ENCODE data around the gene ALG9. TPM values are rescaled to one million over a fixed set of nuclear protein-coding genes. Genes with fewer than 3 reads are reported as not detected.

Gene ALG9
- total RNA-seq, 2 donors from 2014 or later: 24.9 to 26.5 TPM

GRCh38 chr11:111759778-111760407 is 111.5 kb downstream of the ALG9 start:
- Histone ChIP-seq H3K4me1 (replicated peaks) (no peaks in the 10 kb centered on the region), H3K27me3 (replicated peaks; ENCODE audit: insufficient read depth) (no peaks in the 10 kb centered on the region), H3K4me3 (no peak overlapping the region), H3K9me3 (no peaks in the 10 kb centered on the region), H3K27ac (no peak overlapping the region), H3K36me3 (no peaks in the 10 kb centered on the region)
- intact Hi-C loops (cut with DNase I): no loop called here
- DNase-seq (ENCODE audit: low spot score): no peak
- no peak for TF ChIP-seq CTCF (IDR thresholded peaks at IDR 0.05)
- TF ChIP-seq POLR2AphosphoS5 (IDR thresholded peaks at IDR 0.05): no peak
- TF ChIP-seq POLR2A (IDR thresholded peaks at IDR 0.05): no peak
- 90% methylated on average over 5 of the region's 5 CpGs for WGBS

- DNase-seq (ENCODE audit: low spot score): no peak
- Histone ChIP-seq H3K4me1 (replicated peaks) (no peaks in the 10 kb centered on the region), H3K27me3 (replicated peaks; ENCODE audit: insufficient read depth) (no peaks in the 10 kb centered on the region), H3K27ac (no peak overlapping the region), H3K9me3 (no peaks in the 10 kb centered on the region), H3K4me3 (no peak overlapping the region), H3K36me3 (no peaks in the 10 kb centered on the region)
- TF ChIP-seq CTCF (IDR thresholded peaks at IDR 0.05) (no peak), POLR2AphosphoS5 (IDR thresholded peaks at IDR 0.05) (no peak), POLR2A (IDR thresholded peaks at IDR 0.05) (no peak)
- intact Hi-C loops (cut with DNase I): no loop called here
These were observed 112.0 kb downstream of the ALG9 start for GRCh38 chr11:111759376-111759775.

- WGBS: 94% methylated on average over 6 of the region's 6 CpGs
- H3K36me3 ChIP-seq: peaks cover 0 to 3% of the 10 kb centered on the region in 2 donors
- no peak overlapping the region for H3K4me3 ChIP-seq
- H3K9me3 ChIP-seq: no peaks in the 10 kb centered on the region
- no peak overlapping the region for H3K27ac ChIP-seq
- no peak for DNase-seq (ENCODE audit: low spot score)
- TF ChIP-seq CTCF (IDR thresholded peaks at IDR 0.05): no peak
- no peak for TF ChIP-seq POLR2A (IDR thresholded peaks at IDR 0.05)
- TF ChIP-seq POLR2AphosphoS5 (IDR thresholded peaks at IDR 0.05): no peak
- H3K4me1 ChIP-seq (replicated peaks): no peaks in the 10 kb centered on the region
- H3K27me3 ChIP-seq (replicated peaks; ENCODE audit: insufficient read depth): no peaks in the 10 kb centered on the region
- intact Hi-C loops (cut with DNase I): no loop called here
These were observed 115.3 kb downstream of the ALG9 start for GRCh38 chr11:111756097-111756496.

- TF ChIP-seq CTCF (IDR thresholded peaks at IDR 0.05): no peak
- TF ChIP-seq POLR2AphosphoS5 (IDR thresholded peaks at IDR 0.05): no peak
- no peak for TF ChIP-seq POLR2A (IDR thresholded peaks at IDR 0.05)
- Histone ChIP-seq H3K4me1 (replicated peaks) (no peaks in the 10 kb centered on the region), H3K27me3 (replicated peaks; ENCODE audit: insufficient read depth) (no peaks in the 10 kb centered on the region), H3K36me3 (peaks cover 0 to 3% of the 10 kb centered on the region in 2 donors), H3K4me3 (no peak overlapping the region), H3K9me3 (no peaks in the 10 kb centered on the region), H3K27ac (no peak overlapping the region)
- intact Hi-C loops (cut with DNase I): no loop called here
- DNase-seq (ENCODE audit: low spot score): no peak
These were observed 121.7 kb downstream of the ALG9 start for GRCh38 chr11:111749646-111750045.

- Histone ChIP-seq H3K4me3 (no peak overlapping the region), H3K4me1 (replicated peaks) (no peaks in the 10 kb centered on the region), H3K27me3 (replicated peaks; ENCODE audit: insufficient read depth) (no peaks in the 10 kb centered on the region), H3K36me3 (peaks cover 0 to 3% of the 10 kb centered on the region in 2 donors), H3K27ac (peak overlapping the region; percentile 4 to 20), H3K9me3 (no peaks in the 10 kb centered on the region)
- DNase-seq (ENCODE audit: low spot score): no peak
- intact Hi-C loops (cut with DNase I): no loop called here
- TF ChIP-seq POLR2A (IDR thresholded peaks at IDR 0.05) (no peak), POLR2AphosphoS5 (IDR thresholded peaks at IDR 0.05) (peak; percentile 6)
- WGBS: 55% methylated on average over 7 of the region's 7 CpGs
These were observed 123.2 kb downstream of the ALG9 start for GRCh38 chr11:111748035-111748804.
